ENCODE measurements around the gene LINS1. TPM values are rescaled to one million over a fixed set of nuclear protein-coding genes. Genes with fewer than 3 reads are reported as not detected.
A peak's percentile ranks its signal among the peaks of the same experiment; 100 is the strongest.
"Not testable (repeated sequence)": the region's sequence is repeated elsewhere in the genome, so short reads cannot be mapped to it uniquely, and the experiment has no call there.

Gene LINS1
- total and polyA plus RNA-seq, 5 donors, result 5.0 to 13.6 (median 11.7) TPM

DNA sequence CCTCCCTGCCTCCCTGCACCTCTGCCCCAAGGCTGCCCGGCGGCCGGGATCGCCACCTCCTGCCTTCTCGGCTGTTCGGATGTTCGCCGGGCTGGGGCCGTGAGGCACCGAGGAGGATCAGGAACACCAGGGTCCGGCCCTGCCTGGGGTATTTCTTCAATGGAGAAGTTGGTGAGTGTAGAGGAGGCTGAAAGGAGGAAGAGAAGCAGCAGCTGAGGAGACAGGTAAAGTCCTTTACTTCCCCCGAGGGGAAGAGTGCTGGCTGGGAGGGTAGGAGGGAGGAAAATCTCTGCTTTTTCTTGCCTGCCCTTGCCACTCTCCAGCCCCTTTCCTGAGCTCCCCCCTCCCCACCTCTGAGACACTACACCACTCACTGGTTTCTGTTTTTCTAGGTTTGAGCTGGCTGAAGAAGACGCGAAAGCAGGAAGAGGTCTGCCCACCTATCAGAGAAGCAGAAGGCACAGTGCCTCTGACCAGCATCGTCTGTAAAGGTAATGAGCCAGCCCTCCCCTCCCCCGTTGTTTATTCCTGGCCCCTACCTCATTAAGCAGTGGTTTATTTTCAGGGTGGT, 924 bp upstream of the LINS1 start:
- H3K4me3 ChIP-seq (ENCODE audit: low read length), result peak overlapping the region; percentile 76
- intact Hi-C loops (cut with DNase I), result no loop called here
- no peak for DNase-seq

DNA sequence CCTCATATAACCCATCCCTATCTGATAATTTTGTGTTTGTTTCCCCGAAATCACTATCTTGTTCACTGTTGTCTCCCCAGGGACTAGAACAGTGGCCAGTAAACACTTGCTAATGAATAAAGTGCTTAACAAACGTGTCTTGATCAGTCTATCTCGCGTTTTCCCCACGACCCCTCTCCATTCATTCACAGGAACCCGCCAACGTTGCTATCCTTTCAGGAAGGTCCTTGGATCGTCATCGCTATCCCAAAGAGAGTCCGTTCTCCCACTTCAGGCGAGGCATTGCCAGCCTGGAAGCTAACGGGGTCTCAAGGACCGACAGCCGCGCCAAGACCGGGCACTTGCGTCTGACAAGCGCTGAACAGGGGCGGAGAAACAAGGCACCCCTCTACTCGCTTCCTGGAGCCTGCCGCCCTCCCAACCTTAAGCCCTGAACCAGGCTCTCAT, 344 bp downstream of the LINS1 start:
- peaks cover 6% of the 10 kb centered on the region for H3K4me1 ChIP-seq (ENCODE audit: control insufficient read depth, insufficient read depth, low read length)
- under 1% methylated on average over 21 of the region's 21 CpGs for WGBS
- peak overlapping the region; percentile 90 for H3K4me3 ChIP-seq (ENCODE audit: low read length)
- intact Hi-C loops (cut with DNase I), result no loop called here
- no peaks in the 10 kb centered on the region for H3K27me3 ChIP-seq (ENCODE audit: control insufficient read depth, insufficient read depth)
- DNase-seq (no peak), ATAC-seq (peak in 1 of 2 donors; percentile 42)
- peak overlapping the region; percentile 83 for H3K27ac ChIP-seq (ENCODE audit: low read length)
- no peaks in the 10 kb centered on the region for H3K9me3 ChIP-seq (ENCODE audit: control insufficient read depth, low read length)

More for the DNA sequence above, 924 bp upstream of the LINS1 start:
- ATAC-seq, result no peak
- H3K9me3 ChIP-seq (ENCODE audit: control insufficient read depth, low read length), result no peaks in the 10 kb centered on the region
- peak overlapping the region; percentile 74 for H3K27ac ChIP-seq (ENCODE audit: low read length)
- no peaks in the 10 kb centered on the region for H3K27me3 ChIP-seq (ENCODE audit: control insufficient read depth, insufficient read depth)
- peaks cover 6% of the 10 kb centered on the region for H3K4me1 ChIP-seq (ENCODE audit: control insufficient read depth, insufficient read depth, low read length)
- WGBS, result under 1% methylated on average over 16 of the region's 16 CpGs

DNA sequence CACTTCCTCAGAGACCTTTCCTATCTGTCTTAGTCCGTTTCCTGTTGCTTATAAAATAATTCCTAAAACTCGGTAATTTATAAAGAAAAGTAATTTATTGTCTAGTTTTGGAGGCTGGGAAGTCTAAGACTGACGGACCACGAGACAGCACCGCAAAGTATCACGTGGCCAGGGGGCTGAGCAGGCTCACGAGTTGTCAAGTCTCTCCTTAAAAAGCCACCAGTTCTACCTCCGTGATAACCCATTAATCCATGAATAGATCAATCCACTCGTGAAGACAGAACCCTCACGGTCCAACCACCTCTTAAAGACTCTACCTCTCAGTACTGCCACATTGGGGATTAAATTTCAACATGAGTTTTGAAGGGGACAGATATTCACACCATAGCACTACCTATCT, 821 bp downstream of the LINS1 start:
- intact Hi-C loops (cut with DNase I), result no loop called here
- Histone ChIP-seq H3K4me1 (ENCODE audit: control insufficient read depth, insufficient read depth, low read length) (peaks cover 6% of the 10 kb centered on the region), H3K4me3 (ENCODE audit: low read length) (peak overlapping the region; percentile 90), H3K27me3 (ENCODE audit: control insufficient read depth, insufficient read depth) (no peaks in the 10 kb centered on the region), H3K9me3 (ENCODE audit: control insufficient read depth, low read length) (no peaks in the 10 kb centered on the region), H3K27ac (ENCODE audit: low read length) (no peak overlapping the region)
- WGBS, result under 1% methylated on average over 10 of the region's 10 CpGs
- DNase-seq, result no peak
- no peak for ATAC-seq

DNA sequence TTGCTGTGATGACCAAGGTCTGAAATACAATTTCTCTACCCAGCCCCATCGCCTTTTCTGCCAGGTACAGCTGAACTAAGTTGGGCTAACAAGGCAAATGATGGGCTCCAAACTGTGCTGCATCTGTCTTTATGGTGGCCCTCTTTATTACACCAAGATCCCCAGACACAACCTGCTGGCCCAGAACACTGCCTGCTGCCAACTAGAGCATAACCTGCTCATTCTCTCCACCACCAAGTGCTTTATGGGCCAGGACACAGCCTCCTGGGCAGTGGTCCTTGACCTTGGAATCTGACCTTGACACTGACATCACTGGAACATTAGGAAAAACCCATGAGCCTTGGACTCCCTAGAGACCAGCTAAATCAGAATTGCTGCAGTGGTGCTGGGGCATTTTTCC, 3.3 kb downstream of the LINS1 start:
- no peaks in the 10 kb centered on the region for H3K9me3 ChIP-seq (ENCODE audit: control insufficient read depth, low read length)
- no peak overlapping the region for H3K27ac ChIP-seq (ENCODE audit: low read length)
- H3K4me1 ChIP-seq (ENCODE audit: control insufficient read depth, insufficient read depth, low read length), result peaks cover 6% of the 10 kb centered on the region
- H3K4me3 ChIP-seq (ENCODE audit: low read length), result no peak overlapping the region
- H3K27me3 ChIP-seq (ENCODE audit: control insufficient read depth, insufficient read depth), result no peaks in the 10 kb centered on the region
- intact Hi-C loops (cut with DNase I), result no loop called here
- no peak for ATAC-seq
- WGBS, result 98% methylated on average over 1 of the region's 1 CpG
- DNase-seq, result no peak

DNA sequence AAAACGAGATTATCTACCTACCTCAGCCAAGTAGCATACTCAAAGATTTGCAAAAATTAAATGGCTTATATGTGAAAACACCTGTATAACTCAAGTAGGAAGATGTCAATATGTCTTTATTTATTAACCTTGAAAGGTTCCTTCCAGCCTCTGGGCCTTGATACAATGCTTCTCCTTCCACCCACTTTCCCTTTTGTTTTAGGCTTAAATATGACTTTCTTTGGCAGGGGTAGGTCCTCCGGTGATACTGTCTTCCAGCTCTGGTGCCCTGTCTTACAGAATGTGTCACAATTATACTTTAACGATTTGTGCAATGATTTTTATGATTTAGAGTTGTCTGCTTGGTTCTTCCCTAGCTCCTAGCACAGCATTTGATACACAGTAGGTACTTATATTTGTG, 4.1 kb downstream of the LINS1 start:
- DNase-seq (no peak), ATAC-seq (no peak)
- H3K9me3 ChIP-seq (ENCODE audit: control insufficient read depth, low read length), result no peaks in the 10 kb centered on the region
- peaks cover 6% of the 10 kb centered on the region for H3K4me1 ChIP-seq (ENCODE audit: control insufficient read depth, insufficient read depth, low read length)
- WGBS, result 95% methylated on average over 3 of the region's 3 CpGs
- intact Hi-C loops (cut with DNase I), result no loop called here
- H3K27me3 ChIP-seq (ENCODE audit: control insufficient read depth, insufficient read depth), result no peaks in the 10 kb centered on the region
- H3K4me3 ChIP-seq (ENCODE audit: low read length), result no peak overlapping the region
- H3K27ac ChIP-seq (ENCODE audit: low read length), result no peak overlapping the region

DNA sequence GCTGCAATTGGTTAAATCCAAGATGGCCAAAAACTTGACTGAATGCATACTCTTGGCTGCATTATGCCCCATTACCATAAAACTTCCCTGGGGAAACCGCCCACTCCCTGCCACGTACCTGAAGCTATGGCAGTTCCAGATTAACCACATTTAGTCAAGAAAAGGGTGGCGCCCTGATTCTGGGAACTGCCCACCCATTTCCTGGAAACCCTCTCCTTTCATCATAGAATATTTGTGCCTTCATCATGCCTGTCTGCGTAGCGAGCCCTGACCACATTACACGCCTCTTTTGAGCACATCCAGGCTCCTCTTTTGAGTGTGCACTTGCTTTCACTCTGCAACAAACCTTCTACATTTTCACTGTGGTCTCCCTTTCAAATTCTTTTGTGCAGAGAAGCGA, 5.2 kb downstream of the LINS1 start:
- peaks cover 6% of the 10 kb centered on the region for H3K4me1 ChIP-seq (ENCODE audit: control insufficient read depth, insufficient read depth, low read length)
- no peaks in the 10 kb centered on the region for H3K9me3 ChIP-seq (ENCODE audit: control insufficient read depth, low read length)
- WGBS, result 85% methylated on average over 7 of the region's 7 CpGs
- intact Hi-C loops (cut with DNase I), result no loop called here
- DNase-seq (peak in 2 of 3 donors; percentile 13 to 58), ATAC-seq (no peak)
- H3K27ac ChIP-seq (ENCODE audit: low read length), result no peak overlapping the region
- no peaks in the 10 kb centered on the region for H3K27me3 ChIP-seq (ENCODE audit: control insufficient read depth, insufficient read depth)
- H3K4me3 ChIP-seq (ENCODE audit: low read length), result no peak overlapping the region

DNA sequence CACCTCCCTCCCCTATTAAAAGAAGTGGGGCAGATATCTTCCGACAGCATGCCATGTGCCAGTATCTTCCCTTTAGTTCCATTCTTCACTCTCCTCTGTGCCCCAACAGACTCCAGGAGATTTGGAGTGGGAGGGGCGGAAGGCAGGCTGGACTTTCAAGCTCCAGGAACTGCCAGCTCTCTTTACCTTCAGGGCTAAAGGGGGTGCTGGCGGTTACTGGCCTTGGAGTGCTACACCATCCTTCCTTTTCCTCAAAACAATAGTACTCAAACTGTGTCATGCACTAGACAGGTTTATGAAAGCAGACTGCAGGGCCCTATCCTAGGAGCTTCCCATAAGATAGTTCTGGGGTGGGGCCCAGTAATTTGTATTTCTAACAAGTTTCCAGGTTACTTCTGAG, 6.0 kb downstream of the LINS1 start:
- H3K27me3 ChIP-seq (ENCODE audit: control insufficient read depth, insufficient read depth), result no peaks in the 10 kb centered on the region
- no peaks in the 10 kb centered on the region for H3K9me3 ChIP-seq (ENCODE audit: control insufficient read depth, low read length)
- H3K27ac ChIP-seq (ENCODE audit: low read length), result no peak overlapping the region
- no peak overlapping the region for H3K4me3 ChIP-seq (ENCODE audit: low read length)
- DNase-seq (no peak), ATAC-seq (no peak)
- intact Hi-C loops (cut with DNase I), result no loop called here
- 89% methylated on average over 3 of the region's 3 CpGs for WGBS
- H3K4me1 ChIP-seq (ENCODE audit: control insufficient read depth, insufficient read depth, low read length), result peaks cover 4% of the 10 kb centered on the region

DNA sequence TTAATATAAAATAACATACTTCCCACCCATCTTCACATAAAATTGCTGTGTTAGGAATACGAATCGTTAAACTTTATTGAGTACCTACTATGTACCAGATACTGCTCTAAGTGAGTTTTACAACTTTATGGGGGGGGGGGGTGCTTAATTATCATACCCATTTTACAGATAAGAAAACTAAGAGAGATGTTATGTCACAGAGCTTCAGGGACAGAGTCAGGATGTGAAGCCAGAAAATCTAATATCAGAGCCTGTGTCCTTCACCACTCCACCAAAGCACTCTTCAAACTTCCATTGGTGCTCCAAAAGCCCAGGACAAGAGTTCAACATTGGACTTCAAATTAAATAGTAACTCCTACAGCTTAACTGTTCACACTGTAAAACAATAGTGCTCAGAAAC, 8.6 kb downstream of the LINS1 start:
- H3K4me1 ChIP-seq (ENCODE audit: control insufficient read depth, insufficient read depth, low read length), result no peaks in the 10 kb centered on the region
- no peak for ATAC-seq
- no peak overlapping the region for H3K4me3 ChIP-seq (ENCODE audit: low read length)
- WGBS, result over 99% methylated on average over 2 of the region's 2 CpGs
- H3K27ac ChIP-seq (ENCODE audit: low read length), result no peak overlapping the region
- no peaks in the 10 kb centered on the region for H3K9me3 ChIP-seq (ENCODE audit: control insufficient read depth, low read length)
- DNase-seq, result no peak
- intact Hi-C loops (cut with DNase I), result no loop called here
- no peaks in the 10 kb centered on the region for H3K27me3 ChIP-seq (ENCODE audit: control insufficient read depth, insufficient read depth)

DNA sequence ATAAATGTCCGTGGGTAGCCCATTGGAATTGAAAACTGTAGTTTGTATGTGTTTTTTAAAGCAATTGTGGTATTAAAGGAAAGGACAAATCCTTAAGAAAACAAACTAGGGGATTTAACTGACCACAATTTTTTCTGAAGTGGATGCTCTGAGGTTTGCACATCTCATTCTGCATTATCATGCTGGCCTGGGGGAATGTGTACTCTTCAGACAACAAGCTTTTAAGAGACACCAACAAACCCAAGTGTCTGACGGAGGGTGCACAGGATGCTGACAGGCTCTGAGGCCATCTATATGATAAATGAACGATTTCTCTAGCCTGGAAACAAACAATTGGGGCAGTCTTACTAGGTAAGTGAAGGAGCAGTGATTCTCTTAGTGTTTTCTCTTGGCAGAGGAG, 9.1 kb downstream of the LINS1 start:
- 90% methylated on average over 3 of the region's 3 CpGs for WGBS
- ATAC-seq, result no peak
- intact Hi-C loops (cut with DNase I), result no loop called here

DNA sequence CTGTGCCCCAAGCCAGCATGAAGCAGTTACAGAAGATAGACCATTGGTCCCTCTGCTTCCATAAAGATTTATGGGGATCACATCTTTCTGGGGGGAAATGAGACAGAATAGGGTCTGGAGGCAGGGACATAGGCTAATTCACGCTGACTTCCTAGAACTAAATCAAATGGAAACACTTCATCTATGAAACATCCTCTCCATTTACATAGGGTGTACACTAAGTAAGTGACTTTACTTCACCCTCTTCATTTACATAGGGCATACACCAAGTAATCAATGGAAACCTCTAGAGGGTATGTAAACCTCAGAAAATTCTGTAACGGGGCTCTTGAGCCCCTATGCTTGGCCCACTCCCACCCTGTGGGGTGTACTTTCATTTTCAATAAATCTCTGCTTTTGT, 10.1 kb downstream of the LINS1 start:
- WGBS, result 68% methylated on average over 2 of the region's 2 CpGs
- H3K27ac ChIP-seq (ENCODE audit: low read length), result no peak overlapping the region
- H3K9me3 ChIP-seq (ENCODE audit: control insufficient read depth, low read length), result no peaks in the 10 kb centered on the region
- no peak overlapping the region for H3K4me3 ChIP-seq (ENCODE audit: low read length)
- no peaks in the 10 kb centered on the region for H3K4me1 ChIP-seq (ENCODE audit: control insufficient read depth, insufficient read depth, low read length)
- ATAC-seq (no peak), DNase-seq (no peak)
- no peaks in the 10 kb centered on the region for H3K27me3 ChIP-seq (ENCODE audit: control insufficient read depth, insufficient read depth)
- intact Hi-C loops (cut with DNase I), result no loop called here

More for the DNA sequence above, 9.1 kb downstream of the LINS1 start:
- no peaks in the 10 kb centered on the region for H3K9me3 ChIP-seq (ENCODE audit: control insufficient read depth, low read length)
- no peaks in the 10 kb centered on the region for H3K27me3 ChIP-seq (ENCODE audit: control insufficient read depth, insufficient read depth)
- H3K4me3 ChIP-seq (ENCODE audit: low read length), result no peak overlapping the region
- DNase-seq, result no peak
- no peak overlapping the region for H3K27ac ChIP-seq (ENCODE audit: low read length)
- no peaks in the 10 kb centered on the region for H3K4me1 ChIP-seq (ENCODE audit: control insufficient read depth, insufficient read depth, low read length)

DNA sequence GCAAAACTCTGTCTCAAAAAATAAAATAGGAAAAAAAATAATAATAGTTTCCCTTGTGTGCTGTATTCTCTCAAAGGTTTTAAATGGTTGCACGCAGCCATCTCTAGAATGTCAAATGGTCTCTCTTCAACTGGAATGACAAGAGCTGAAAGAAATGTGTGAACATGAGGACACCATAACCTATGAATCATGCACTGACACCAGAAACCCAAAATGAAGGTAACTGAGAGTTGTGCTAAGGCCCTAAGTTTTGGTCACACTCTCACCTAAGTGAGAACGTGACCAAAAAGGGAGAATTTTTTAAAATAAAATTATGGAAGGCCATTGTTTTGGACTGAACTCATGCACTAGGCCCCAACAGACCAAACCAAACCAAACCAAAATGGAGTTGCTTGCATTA, 10.8 kb downstream of the LINS1 start:
- H3K27ac ChIP-seq (ENCODE audit: low read length); ATAC-seq; DNase-seq; H3K4me3 ChIP-seq (ENCODE audit: low read length); H3K9me3 ChIP-seq (ENCODE audit: control insufficient read depth, low read length); H3K27me3 ChIP-seq (ENCODE audit: control insufficient read depth, insufficient read depth); intact Hi-C loops (cut with DNase I); H3K4me1 ChIP-seq (ENCODE audit: control insufficient read depth, insufficient read depth, low read length): not testable (repeated sequence)
- WGBS, result 98% methylated on average over 2 of the region's 2 CpGs

All from right cardiac atrium (tissue), 5 donors.